PC-9 (cell line): Measurements from ENCODE around the gene GABRG3. TPM values are rescaled to one million over a fixed set of nuclear protein-coding genes. Genes with fewer than 3 reads are reported as not detected.

ENCODE experiments used
- BruUV-seq: library from RNA; stranded (reverse); fragments of 400-500 nt; replicated peaks from 2 replicates; lab custom pipeline; 2021; lab: Mats Ljungman, UMichigan
- CTCF ChIA-PET: fragments of 300-600 bp; sonication (Branson Sonifier 250); formaldehyde crosslinking; loops from one replicate; lab custom pipeline; 2022; ENCODE audit warnings: antibody characterized with exemption; lab: Charles Lee
- POLR2A ChIA-PET: fragments of 300-600 bp; sonication (Branson Sonifier 250); formaldehyde crosslinking; loops from one replicate; lab custom pipeline; 2022; ENCODE audit warnings: antibody characterized with exemption; ENCODE audit not compliant: unreplicated experiment; lab: Charles Lee
- DNase-seq, 2 experiments: peaks; one replicate each; pipeline versions ENCODE4 v3.0.0 to v3.0.0-alpha.2; 2015 to 2022; ENCODE audit warnings: mixed read lengths in 1 of 2
- H2AFZ ChIP-seq: fragments of 200-600 bp; sonication (generic); 2 replicates; pipeline ENCODE4 v1.8.1; 2017; ENCODE audit warnings: antibody characterized with exemption
- H3F3A ChIP-seq: fragments of 200-600 bp; sonication (generic); 2 replicates; pipeline ENCODE4 v1.8.1; 2017; ENCODE audit warnings: antibody characterized with exemption, mild to moderate bottlenecking, low read depth; ENCODE audit not compliant: insufficient read depth
- H3K27ac ChIP-seq: fragments of 200-600 bp; sonication (generic); 2 replicates; pipeline ENCODE4 v1.6.1; 2016; ENCODE audit warnings: mixed run types
- H3K27me3 ChIP-seq: fragments of 200-600 bp; sonication (generic); 2 replicates; pipeline ENCODE4 v1.6.1; 2016; ENCODE audit warnings: low read depth, mixed run types; ENCODE audit not compliant: insufficient read depth
- H3K36me3 ChIP-seq: fragments of 200-600 bp; sonication (generic); 2 replicates; pipeline ENCODE4 v1.6.1; 2016; ENCODE audit warnings: low read depth, mixed run types
- H3K4me1 ChIP-seq: fragments of 200-600 bp; sonication (generic); replicated peaks from 2 replicates; pipeline ENCODE4 v1.6.1; 2016; ENCODE audit warnings: mixed run types; ENCODE audit not compliant: insufficient read depth
- H3K4me2 ChIP-seq: fragments of 200-600 bp; sonication (generic); 2 replicates; pipeline ENCODE4 v1.6.1; 2017; ENCODE audit warnings: mixed run types
- H3K4me3 ChIP-seq: fragments of 200-600 bp; sonication (generic); 2 replicates; pipeline ENCODE4 v1.6.1; 2016; ENCODE audit warnings: mixed run types
- H3K79me2 ChIP-seq: fragments of 200-600 bp; sonication (generic); 2 replicates; pipeline ENCODE4 v1.6.1; 2017; ENCODE audit warnings: low read depth, mixed run types
- H3K9me2 ChIP-seq: fragments of 200-600 bp; sonication (generic); 2 replicates; pipeline ENCODE4 v1.8.1; 2017; ENCODE audit warnings: mild to moderate bottlenecking; ENCODE audit not compliant: insufficient read depth
- H3K9me3 ChIP-seq: fragments of 200-600 bp; sonication (generic); 2 replicates; pipeline ENCODE4 v1.8.1; 2016; ENCODE audit warnings: low read depth; ENCODE audit not compliant: insufficient read depth
- H4K20me1 ChIP-seq: fragments of 200-600 bp; sonication (generic); 2 replicates; pipeline ENCODE4 v1.8.1; 2017; ENCODE audit not compliant: insufficient read depth
- CTCF ChIP-seq: fragments of 200-600 bp; sonication (generic); conservative IDR thresholded peaks from 2 replicates; pipeline ENCODE4 v1.6.1; 2017; ENCODE audit warnings: mixed run types, antibody characterized with exemption, mild to moderate bottlenecking, moderate library complexity
- EZH2 ChIP-seq: fragments of 200-600 bp; sonication (generic); IDR thresholded peaks from 2 replicates; pipeline ENCODE4 v1.8.0; 2017; ENCODE audit warnings: antibody characterized with exemption, low read depth
- intact Hi-C: fragments of 100-400 bp; cut with micrococcal nuclease; formaldehyde crosslinking; loops from one replicate; pipeline ENCODE4 v1.10.0; 2022; ENCODE audit not compliant: unreplicated experiment
- total RNA-seq: library from RNA; stranded (reverse); gene quantifications from 2 replicates; pipeline ENCODE4 v1.2.3, GENCODE V29; 2021

Gene GABRG3
- total RNA-seq, 1 experiment from 2014 or later, result not detected

- no peak overlapping the region for H3K4me2 ChIP-seq
- no peaks in the 10 kb centered on the region for H3F3A ChIP-seq
- POLR2A ChIA-PET, result no interaction called here
- no TSS peak for BruUV-seq
- H3K4me3 ChIP-seq, result no peak overlapping the region
- no peak overlapping the region for H2AFZ ChIP-seq
- intact Hi-C loops, result no loop called here
- no peaks in the 10 kb centered on the region for H4K20me1 ChIP-seq
- no peak for TF ChIP-seq EZH2
- TF ChIP-seq CTCF, result no peak
- H3K27ac ChIP-seq, result no peak overlapping the region
- H3K4me1 ChIP-seq, result no peaks in the 10 kb centered on the region
- no peaks in the 10 kb centered on the region for H3K9me3 ChIP-seq
- no peaks in the 10 kb centered on the region for H3K9me2 ChIP-seq
- CTCF ChIA-PET, result no interaction called here
- H3K27me3 ChIP-seq, result peaks cover 3% of the 10 kb centered on the region; the same call in 1 of the 2 replicates
- no peaks in the 10 kb centered on the region for H3K36me3 ChIP-seq
- no peak for DNase-seq
- H3K79me2 ChIP-seq, result no peaks in the 10 kb centered on the region
Observed at GRCh38 chr15:27498700-27499099, 527.7 kb downstream of the GABRG3 start.

GRCh38 chr15:27499191-27499590 lies 528.2 kb downstream of the GABRG3 start:
- intact Hi-C loops, result no loop called here
- H3K4me1 ChIP-seq, result no peaks in the 10 kb centered on the region
- no peaks in the 10 kb centered on the region for H3K9me3 ChIP-seq
- ChIA-PET POLR2A (no interaction called here), CTCF (no interaction called here)
- peaks cover 3% of the 10 kb centered on the region; the same call in 1 of the 2 replicates for H3K27me3 ChIP-seq
- no peaks in the 10 kb centered on the region for H3K79me2 ChIP-seq
- H3K4me2 ChIP-seq, result no peak overlapping the region
- no peak for TF ChIP-seq CTCF
- TF ChIP-seq EZH2, result no peak
- no peaks in the 10 kb centered on the region for H3K9me2 ChIP-seq
- no peak overlapping the region for H2AFZ ChIP-seq
- H3K36me3 ChIP-seq, result no peaks in the 10 kb centered on the region
- BruUV-seq, result no TSS peak
- H3K4me3 ChIP-seq, result no peak overlapping the region
- H3F3A ChIP-seq, result no peaks in the 10 kb centered on the region
- no peaks in the 10 kb centered on the region for H4K20me1 ChIP-seq
- H3K27ac ChIP-seq, result no peak overlapping the region
- no peak for DNase-seq

GRCh38 chr15:27499719-27500118 lies 528.7 kb downstream of the GABRG3 start:
- intact Hi-C loops, result no loop called here
- no peak overlapping the region for H2AFZ ChIP-seq

More at GRCh38 chr15:27499719-27500118, 528.7 kb downstream of the GABRG3 start:
- Histone ChIP-seq H4K20me1 (no peaks in the 10 kb centered on the region), H3K27me3 (peaks cover 3% of the 10 kb centered on the region; the same call in 1 of the 2 replicates), H3K4me2 (no peak overlapping the region), H3K9me3 (no peaks in the 10 kb centered on the region), H3K4me3 (no peak overlapping the region), H3K4me1 (no peaks in the 10 kb centered on the region), H3K79me2 (no peaks in the 10 kb centered on the region), H3F3A (no peaks in the 10 kb centered on the region), H3K27ac (no peak overlapping the region), H3K9me2 (no peaks in the 10 kb centered on the region), H3K36me3 (no peaks in the 10 kb centered on the region)
- ChIA-PET POLR2A (no interaction called here), CTCF (no interaction called here)
- no TSS peak for BruUV-seq
- TF ChIP-seq CTCF, result no peak
- TF ChIP-seq EZH2, result no peak
- DNase-seq, result no peak
